Psoas muscle (tissue), 8 donors: ENCODE results near the gene BORCS8. TPM values are rescaled to one million over a fixed set of nuclear protein-coding genes. Genes with fewer than 3 reads are reported as not detected.

ENCODE experiments used
- ATAC-seq, 4 donors: fragments of 200-7000 bp; cut with Tn5 transposase; one replicate each; pipeline ENCODE4 v1.9.1; 2020; ENCODE audit warnings: moderate library complexity in 3 of 4, mild to moderate bottlenecking in 2 of 4
- DNase-seq, 2 donors: peaks; one replicate each; pipeline ENCODE4 v3.0.0-alpha.2; 2020
- H3K27ac ChIP-seq: fragments of 200-600 bp; one replicate; pipeline ENCODE4 v1.8.0; 2022
- H3K27me3 ChIP-seq, 3 donors: fragments of 200-600 bp in 1 of 3; one replicate each; pipeline versions ENCODE4 v1.6.1 to v1.8.0; 2013 to 2022; ENCODE audit warnings: low read length in 2 of 3, mild to moderate bottlenecking in 2 of 3, moderate library complexity in 1 of 3; ENCODE audit not compliant: insufficient read depth in 3 of 3
- H3K36me3 ChIP-seq, 2 donors: fragments of 200-600 bp in 1 of 2; one replicate each; pipeline versions ENCODE4 v1.6.1 to v1.8.0; 2013 to 2022; ENCODE audit warnings: low read depth in 1 of 2, mild to moderate bottlenecking in 1 of 2, moderate library complexity in 1 of 2; ENCODE audit not compliant: insufficient read depth in 1 of 2
- H3K4me1 ChIP-seq: fragments of 200-600 bp; one replicate; pipeline ENCODE4 v1.8.0; 2022
- H3K4me3 ChIP-seq: fragments of 200-600 bp; one replicate; pipeline ENCODE4 v1.8.0; 2022; ENCODE audit warnings: mild to moderate bottlenecking
- H3K9me3 ChIP-seq: fragments of 200-600 bp; one replicate; pipeline ENCODE4 v1.8.0; 2022
- WGBS, 3 donors: extraction: QIAGEN DNeasy Blood & Tissue Kit; methylation state at CpG; one replicate each; pipeline versions ENCODE4 v1.1.6 to v1.1.7; 2013; 5-methylcytosine and 5-hydroxymethylcytosine counted together
- intact Hi-C, 2 donors: fragments of 100-400 bp; cut with DNase I; formaldehyde crosslinking; loops; one replicate each; pipeline versions ENCODE4 v1.11.0 to v1.14.2; 2022
- polyA plus RNA-seq, 3 donors: library from polyadenylated mRNA; stranded (reverse); fragments of 200-250 nt; gene quantifications; one replicate each; pipeline ENCODE4 v1.2.3, GENCODE V29; 2013
- total RNA-seq, 4 donors: library from RNA; stranded (reverse); fragmentation: NEBNext Ultra II Directional in 2 of 4; extraction: Animal tissue kit (Norgen Biotek cat#: 25700) in 2 of 4; gene quantifications; one replicate each; pipeline versions ENCODE4 v1.2.1 to v1.2.4, GENCODE V29; 2021 to 2023
- TF ChIP-seq, protein P1 (sequence below): fragments of 200-600 bp; IDR thresholded peaks from one replicate; pipeline ENCODE4 v1.8.0; 2022; ENCODE audit warnings: antibody characterized with exemption
- donor health status: healthy with polysubstance abuse.
- donor health status: DM: no; HTN: no; CAD: no; lungs with moderate emphysema.
- donor health status: Bipolar disorder and iron deficiency.
- donor health status: healthy.
- donor health status: DM: yes; HTN: yes; CAD: no.
- donor health status: DM: no; HTN: no; CAD: no.
- donor health status: DM: no; HTN: no; CAD: no.
- donor health status: DM: yes; HTN: yes; CAD: no.

BORCS8 gene
- total and polyA plus RNA-seq, 7 donors: 16.0 to 46.1 (median 25.2) TPM

DNA sequence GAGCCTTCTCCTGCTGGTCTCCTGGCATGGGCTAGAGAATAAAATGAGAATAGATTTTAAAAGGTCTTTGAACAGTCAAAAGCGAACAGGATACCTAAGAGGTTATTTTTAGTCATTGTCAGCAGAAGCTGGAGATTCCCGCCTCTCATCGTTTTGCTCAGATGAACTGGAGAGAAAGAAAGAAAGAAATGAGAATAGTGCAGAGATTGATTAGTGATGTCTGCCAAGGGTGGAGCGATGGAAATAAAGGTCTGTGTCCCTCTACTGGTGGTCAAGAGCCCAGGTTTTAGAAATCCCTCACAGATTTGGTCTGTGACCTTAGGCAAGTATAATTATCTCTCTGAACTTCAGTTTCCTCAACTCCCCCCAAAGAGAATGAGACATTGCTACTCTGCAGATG lies 25.1 kb upstream of the BORCS8 start:
- TF ChIP-seq, protein P1, sequence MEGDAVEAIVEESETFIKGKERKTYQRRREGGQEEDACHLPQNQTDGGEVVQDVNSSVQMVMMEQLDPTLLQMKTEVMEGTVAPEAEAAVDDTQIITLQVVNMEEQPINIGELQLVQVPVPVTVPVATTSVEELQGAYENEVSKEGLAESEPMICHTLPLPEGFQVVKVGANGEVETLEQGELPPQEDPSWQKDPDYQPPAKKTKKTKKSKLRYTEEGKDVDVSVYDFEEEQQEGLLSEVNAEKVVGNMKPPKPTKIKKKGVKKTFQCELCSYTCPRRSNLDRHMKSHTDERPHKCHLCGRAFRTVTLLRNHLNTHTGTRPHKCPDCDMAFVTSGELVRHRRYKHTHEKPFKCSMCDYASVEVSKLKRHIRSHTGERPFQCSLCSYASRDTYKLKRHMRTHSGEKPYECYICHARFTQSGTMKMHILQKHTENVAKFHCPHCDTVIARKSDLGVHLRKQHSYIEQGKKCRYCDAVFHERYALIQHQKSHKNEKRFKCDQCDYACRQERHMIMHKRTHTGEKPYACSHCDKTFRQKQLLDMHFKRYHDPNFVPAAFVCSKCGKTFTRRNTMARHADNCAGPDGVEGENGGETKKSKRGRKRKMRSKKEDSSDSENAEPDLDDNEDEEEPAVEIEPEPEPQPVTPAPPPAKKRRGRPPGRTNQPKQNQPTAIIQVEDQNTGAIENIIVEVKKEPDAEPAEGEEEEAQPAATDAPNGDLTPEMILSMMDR: no peak

DNA sequence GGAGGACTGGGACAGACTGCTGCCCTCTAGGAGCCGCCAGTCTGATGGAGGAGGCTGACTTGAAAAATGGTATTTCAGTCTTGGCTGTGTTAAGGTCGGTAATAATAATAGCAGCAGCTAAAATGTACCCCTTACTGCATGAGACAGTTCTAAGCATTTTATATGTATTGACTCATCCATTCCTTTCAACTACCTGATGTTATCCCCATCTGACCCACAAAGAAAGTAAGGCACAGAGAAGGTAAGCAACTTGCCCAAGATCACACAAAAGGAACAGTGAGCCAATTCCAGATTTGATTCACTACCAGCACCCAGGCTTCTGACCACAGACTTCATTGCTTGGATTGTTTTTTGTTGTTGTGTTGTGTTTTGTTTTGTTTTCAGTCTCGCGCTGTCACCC lies 23.8 kb upstream of the BORCS8 start:
- Histone ChIP-seq H3K4me3 (no peak overlapping the region), H3K27ac (no peak overlapping the region), H3K4me1 (no peaks in the 10 kb centered on the region), H3K27me3 (peaks cover 0 to 56% (median 22%) of the 10 kb centered on the region in 3 donors), H3K9me3 (no peaks in the 10 kb centered on the region), H3K36me3 (no peaks in the 10 kb centered on the region)
- intact Hi-C loops: no loop called here
- ATAC-seq (no peak), DNase-seq (no peak)
- 74 to 76% (median 75%) methylated on average over 4 of the region's 4 CpGs for WGBS, 3 donors
- TF ChIP-seq, protein P1: no peak

More for the DNA sequence above, 25.1 kb upstream of the BORCS8 start:
- WGBS, 3 donors: 48 to 63% (median 59%) methylated on average over 4 of the region's 4 CpGs
- Histone ChIP-seq H3K36me3 (no peaks in the 10 kb centered on the region), H3K27ac (no peak overlapping the region), H3K4me1 (no peaks in the 10 kb centered on the region), H3K4me3 (no peak overlapping the region), H3K27me3 (peaks cover 0 to 43% (median 16%) of the 10 kb centered on the region in 3 donors), H3K9me3 (no peaks in the 10 kb centered on the region)
- DNase-seq: no peak
- intact Hi-C loops: no loop called here
- ATAC-seq: no peak

DNA sequence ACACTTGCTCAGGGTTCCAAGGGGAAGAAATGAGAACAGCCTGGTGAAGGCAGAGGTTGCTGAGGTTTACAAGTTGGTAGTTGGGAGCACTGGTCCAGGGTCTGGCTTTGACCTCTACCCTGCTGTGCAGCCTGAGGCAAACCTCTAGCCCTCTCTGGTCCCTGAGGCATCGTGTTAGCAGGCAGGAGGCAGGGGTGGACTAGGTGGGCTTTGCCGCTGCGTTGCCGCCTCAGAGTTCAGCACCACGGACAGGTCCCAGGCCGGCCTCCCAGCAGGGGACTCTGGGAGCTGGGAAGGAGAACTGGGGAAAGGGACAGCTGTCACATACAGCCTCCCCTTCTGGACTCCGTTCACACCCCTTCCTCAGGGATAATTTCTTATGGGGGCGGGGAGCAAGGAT lies 22.9 kb upstream of the BORCS8 start:
- Histone ChIP-seq H3K36me3 (no peaks in the 10 kb centered on the region), H3K27me3 (peaks cover 0 to 65% (median 25%) of the 10 kb centered on the region in 3 donors), H3K27ac (no peak overlapping the region), H3K4me1 (no peaks in the 10 kb centered on the region), H3K4me3 (no peak overlapping the region), H3K9me3 (no peaks in the 10 kb centered on the region)
- DNase-seq: no peak
- peak in 2 of 4 donors; percentile 37 to 51 for ATAC-seq
- intact Hi-C loops: no loop called here
- TF ChIP-seq, protein P1: no peak
- 0 to 5% (median 3%) methylated on average over 8 of the region's 8 CpGs for WGBS, 3 donors

DNA sequence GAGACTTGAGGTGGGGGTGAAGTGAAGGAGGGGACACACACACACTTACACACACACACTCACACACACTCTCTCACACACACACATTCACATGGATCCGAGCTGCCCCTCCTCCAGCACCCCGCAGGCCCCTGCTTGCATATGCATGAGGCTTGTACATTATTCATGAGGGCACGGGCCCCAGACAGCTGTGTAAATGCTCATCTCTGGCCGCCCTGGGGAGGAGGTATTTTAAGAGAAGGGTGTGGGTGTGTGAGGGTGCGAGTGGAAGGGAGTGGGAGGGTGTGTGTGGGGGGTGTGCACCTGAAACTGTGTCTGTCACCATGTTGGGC lies 22.2 kb upstream of the BORCS8 start:
- Histone ChIP-seq H3K27ac (no peak overlapping the region), H3K36me3 (no peaks in the 10 kb centered on the region), H3K4me3 (no peak overlapping the region), H3K27me3 (peaks cover 0 to 65% (median 25%) of the 10 kb centered on the region in 3 donors), H3K9me3 (no peaks in the 10 kb centered on the region), H3K4me1 (no peaks in the 10 kb centered on the region)
- DNase-seq (no peak), ATAC-seq (no peak)
- TF ChIP-seq, protein P1: no peak
- intact Hi-C loops: no loop called here
- 0 to 5% (median 2%) methylated on average over 5 of the region's 5 CpGs for WGBS, 3 donors

DNA sequence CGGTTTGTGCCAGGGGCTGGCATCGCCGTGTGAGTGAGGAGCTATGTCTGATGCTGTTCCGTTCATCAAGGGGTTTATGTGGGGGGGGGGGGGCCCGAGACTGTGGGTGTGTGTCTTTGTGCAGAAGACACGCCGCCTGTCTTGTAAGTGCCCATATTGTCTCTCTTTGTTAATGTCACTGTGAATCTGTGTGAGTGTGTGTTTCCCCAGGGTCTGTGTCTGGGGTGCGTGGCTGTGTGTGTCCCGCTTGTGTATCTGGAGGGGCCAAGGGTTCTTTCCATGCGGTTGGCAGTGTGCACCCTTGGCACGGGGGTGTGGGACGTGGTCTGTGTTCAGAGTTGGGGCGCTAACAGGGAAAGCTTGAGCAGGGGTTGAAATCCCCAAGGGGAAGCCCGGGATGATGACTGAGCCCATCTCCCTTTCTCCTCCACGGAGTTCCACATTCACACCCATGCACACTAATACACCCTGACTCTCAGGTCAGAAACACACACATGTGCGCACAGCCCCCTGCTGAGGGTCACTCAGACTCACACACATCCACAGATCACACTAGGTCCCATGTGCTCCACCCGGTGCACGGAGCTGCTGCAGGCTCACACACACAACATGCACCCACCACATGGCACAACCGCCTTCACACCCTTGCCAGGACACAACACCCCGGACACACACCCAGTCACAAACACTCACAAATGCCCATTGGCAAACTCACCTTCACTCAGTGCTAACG lies 21.6 kb upstream of the BORCS8 start:
- 34 to 49% (median 45%) methylated on average over 20 to 21 of the region's 21 CpGs for WGBS, 3 donors
- intact Hi-C loops: no loop called here
- no peak overlapping the region for H3K4me3 ChIP-seq
- H3K36me3 ChIP-seq: no peaks in the 10 kb centered on the region
- H3K4me1 ChIP-seq: no peaks in the 10 kb centered on the region
- TF ChIP-seq, protein P1: no peak
- DNase-seq: no peak
- peaks cover 0 to 61% (median 25%) of the 10 kb centered on the region in 3 donors for H3K27me3 ChIP-seq
- no peak overlapping the region for H3K27ac ChIP-seq
- ATAC-seq: no peak
- H3K9me3 ChIP-seq: no peaks in the 10 kb centered on the region
